HepG2 (cell line): ENCODE data around the gene LMOD1. TPM values are rescaled to one million over a fixed set of nuclear protein-coding genes. Genes with fewer than 3 reads are reported as not detected.

Experiments used
- ATAC-seq: fragments of 200-7000 bp; cut with Tn5 transposase; 3 replicates; pipeline ENCODE4 v1.9.1; 2020; ENCODE audit warnings: mild to moderate bottlenecking, moderate library complexity
- BruUV-seq: library from RNA; stranded (reverse); fragments of 400-500 nt; replicated peaks from 2 replicates; lab custom pipeline; 2021; lab: Mats Ljungman, UMichigan
- CTCF ChIA-PET: fragments of 300-600 bp; formaldehyde crosslinking; extraction: SDS; loops from one replicate; lab custom pipeline; 2021; ENCODE audit warnings: low total read pairs, inconsistent platforms, low intra/inter-chr PET ratio; lab: Yijun Ruan, JAX
- POLR2A ChIA-PET: fragments of 350-600 bp; sonication (Branson Sonifier 250); formaldehyde crosslinking; loops from one replicate; lab custom pipeline; 2020; ENCODE audit warnings: antibody characterized with exemption, inconsistent platforms; lab: Yijun Ruan, JAX
- DNase-seq: peaks from one replicate; pipeline ENCODE4 v3.0.0-alpha.2; 2015; ENCODE audit warnings: low spot score
- FAIRE-seq: peaks from 3 replicates; lab custom pipeline; 2011; peaks lifted over from hg19 to GRCh38; lab: Jason Lieb, UNC
- H2AFZ ChIP-seq: one replicate; pipeline ENCODE4 v1.6.1; 2011; ENCODE audit warnings: low read length, inconsistent platforms
- H3K27ac ChIP-seq: fragments of 300-600 bp; 3 replicates; pipeline ENCODE4 v1.8.0; 2011; ENCODE audit warnings: mixed run types, mild to moderate bottlenecking, mixed read lengths, low read length, inconsistent platforms; ENCODE audit not compliant: insufficient read depth; ENCODE audit errors: extremely low read length
- H3K27me3 ChIP-seq, 2 experiments: fragments of 200-600 bp in 1 of 2; 2 replicates in 1 of 2; 3 replicates in 1 of 2; pipeline versions ENCODE4 v1.6.0 to v1.8.0; 2011; ENCODE audit warnings: low read length in 2 of 2, mild to moderate bottlenecking in 2 of 2, moderate library complexity in 2 of 2, inconsistent platforms in 1 of 2; ENCODE audit not compliant: insufficient read depth in 2 of 2, control insufficient read depth in 1 of 2
- H3K36me3 ChIP-seq, 2 experiments: fragments of 200-600 bp in 1 of 2; replicated peaks in 1 of 2; 2 replicates in 1 of 2; 3 replicates in 1 of 2; pipeline versions ENCODE4 v1.5.1 to v1.8.0; 2011; ENCODE audit warnings: low read length in 2 of 2, inconsistent platforms in 1 of 2; ENCODE audit not compliant: insufficient read depth in 2 of 2, control insufficient read depth in 1 of 2
- H3K4me1 ChIP-seq: 2 replicates; pipeline ENCODE4 v1.5.1; 2012; ENCODE audit warnings: low read length, inconsistent platforms; ENCODE audit not compliant: insufficient read depth
- H3K4me2 ChIP-seq: 2 replicates; pipeline ENCODE4 v1.6.0; 2011; ENCODE audit warnings: low read depth, low read length, inconsistent platforms
- H3K4me3 ChIP-seq, 3 experiments: fragments of 200-600 bp in 1 of 3; sonication (generic), shearing (Covaris generic) in 1 of 3; replicated peaks in 1 of 3; 2 replicates each; pipeline ENCODE4 v1.5.1; 2011 to 2016; ENCODE audit warnings: low read length in 3 of 3, inconsistent platforms in 2 of 3, low read depth in 2 of 3, mild to moderate bottlenecking in 2 of 3, control low read depth in 1 of 3, mixed read lengths in 1 of 3; ENCODE audit not compliant: insufficient read depth in 1 of 3
- H3K79me2 ChIP-seq: one replicate; pipeline ENCODE4 v1.6.1; 2011; ENCODE audit warnings: low read length, inconsistent platforms; ENCODE audit not compliant: insufficient read depth
- H3K9ac ChIP-seq: 2 replicates; pipeline ENCODE4 v1.6.0; 2011; ENCODE audit warnings: mild to moderate bottlenecking, low read depth, low read length, inconsistent platforms; ENCODE audit not compliant: insufficient read depth
- H3K9me3 ChIP-seq: 2 replicates; pipeline ENCODE4 v1.5.1; 2012; ENCODE audit warnings: mild to moderate bottlenecking, low read length
- H4K20me1 ChIP-seq: 2 replicates; pipeline ENCODE4 v1.6.0; 2011; ENCODE audit warnings: inconsistent platforms, mild to moderate bottlenecking, low read length, moderate library complexity; ENCODE audit not compliant: insufficient read depth
- AGO1 ChIP-seq: fragments of 200-400 bp; formaldehyde crosslinking; IDR thresholded peaks from 2 replicates; pipeline ENCODE4 v1.6.1; 2017; ENCODE audit warnings: mild to moderate bottlenecking, low read depth, low read length, moderate library complexity; ENCODE audit not compliant: poor library complexity, severe bottlenecking
- ARNTL ChIP-seq: sonication (generic); formaldehyde crosslinking; IDR thresholded peaks from 2 replicates; pipeline ENCODE4 v1.4.0; 2020; ENCODE audit warnings: mild to moderate bottlenecking, missing genetic modification reagents
- GMEB1 ChIP-seq: sonication (generic); formaldehyde crosslinking; IDR thresholded peaks from 2 replicates; pipeline ENCODE4 v1.5.1; 2020; ENCODE audit warnings: missing genetic modification reagents, mild to moderate bottlenecking, borderline replicate concordance
- JUN ChIP-seq: sonication (generic); formaldehyde crosslinking; IDR thresholded peaks from 2 replicates; pipeline ENCODE4 v1.4.0; 2020; ENCODE audit warnings: mild to moderate bottlenecking, missing genetic modification reagents
- MYPOP ChIP-seq: sonication (generic); formaldehyde crosslinking; IDR thresholded peaks from 2 replicates; pipeline ENCODE4 v1.8.1; 2023; ENCODE audit warnings: mild to moderate bottlenecking, moderate library complexity, missing genetic modification reagents
- NKX3-1 ChIP-seq: sonication (generic); formaldehyde crosslinking; IDR thresholded peaks from 2 replicates; pipeline ENCODE4 v1.5.0; 2020; ENCODE audit warnings: missing genetic modification reagents
- PLSCR1 ChIP-seq: sonication (generic); formaldehyde crosslinking; IDR thresholded peaks from 2 replicates; pipeline ENCODE4 v1.5.0; 2020; ENCODE audit warnings: missing genetic modification reagents, mild to moderate bottlenecking, borderline replicate concordance
- REST ChIP-seq, 2 experiments: IDR thresholded peaks; 2 replicates each; pipeline ENCODE4 v1.6.1; 2011 to 2012; ENCODE audit warnings: low read length in 2 of 2, borderline replicate concordance in 1 of 2, low read depth in 1 of 2, mild to moderate bottlenecking in 1 of 2, moderate library complexity in 1 of 2
- SALL2 ChIP-seq: sonication (generic); formaldehyde crosslinking; IDR thresholded peaks from 2 replicates; pipeline ENCODE4 v1.8.1; 2023; ENCODE audit warnings: mild to moderate bottlenecking, missing genetic modification reagents, inconsistent platforms
- TAF1 ChIP-seq: sonication (generic); formaldehyde crosslinking; IDR thresholded peaks from 2 replicates; pipeline ENCODE4 v1.4.0; 2020; ENCODE audit warnings: missing genetic modification reagents
- ZNF234 ChIP-seq: sonication (generic); formaldehyde crosslinking; conservative IDR thresholded peaks from 2 replicates; pipeline ENCODE4 v1.5.1; 2020; ENCODE audit warnings: mild to moderate bottlenecking, missing genetic modification reagents
- ZNF30 ChIP-seq: sonication (generic); formaldehyde crosslinking; IDR thresholded peaks from 2 replicates; pipeline ENCODE4 v1.5.0; 2020; ENCODE audit warnings: mild to moderate bottlenecking, missing genetic modification reagents
- WGBS: methylation state at CpG from one replicate; pipeline ENCODE4 v1.1.6; 2017; ENCODE audit warnings: low lambda C conversion rate; 5-methylcytosine and 5-hydroxymethylcytosine counted together
- in situ Hi-C: cut with HindIII; loops from 2 replicates; pipeline ENCODE4 v1.10.0; 2017; ENCODE audit warnings: low pct_unique_long_range_greater_than_20kb; ENCODE audit not compliant: extremely low pct_ligation_motif_present
- intact Hi-C: fragments of 100-400 bp; cut with micrococcal nuclease; formaldehyde crosslinking; loops from one replicate; pipeline ENCODE4 v1.10.0; 2022; ENCODE audit not compliant: unreplicated experiment
- polyA plus RNA-seq, 8 experiments: library from polyadenylated mRNA; depleted of rRNA in 3 of 8; stranded (reverse) in 7 of 8; unstranded in 1 of 8; fragments of >200 nt; fragmentation: Illumina TruSeq in 4 of 8; extraction: Trizol in 4 of 8; gene quantifications; 2 replicates each; pipeline versions ENCODE4 v1.2.1 to v1.2.3, GENCODE V29; 2011 to 2016; ENCODE audit warnings: low read depth in 4 of 8, missing spikeins in 1 of 8, mixed read lengths in 1 of 8; ENCODE audit not compliant: insufficient read depth in 1 of 8
- total RNA-seq, 5 experiments: library from RNA; depleted of rRNA; stranded (reverse); fragments of >200 nt; fragmentation: Illumina TruSeq; extraction: Trizol; gene quantifications; 2 replicates each; pipeline ENCODE4 v1.2.3, GENCODE V29; 2016; ENCODE audit warnings: low read depth in 1 of 5

The LMOD1 gene
- total and polyA plus RNA-seq, 2 of the 13 experiments (the other 11 are each of a cell fraction or from before 2014, with no cell fraction given): not detected

GRCh38 chr1:201890806-201891450, 55.4 kb downstream of the LMOD1 start (continued):
- TF ChIP-seq REST (IDR thresholded peaks at IDR 0.05; ENCODE audit: borderline replicate concordance in 1 of 2, low read depth in 1 of 2, low read length in 2 of 2) (no peak), ZNF30 (CRISPR knock-in tag) (no peak)
- TF ChIP-seq, all 625 proteins: peak for 0

- in situ Hi-C loops: loop anchor here (5.0 kb wide), 1 partner anchor 82 kb away; no protein-coding TSS in a partner anchor
- no TSS peak for BruUV-seq
- TF ChIP-seq SALL2 (CRISPR knock-in tag) (no peak), ARNTL (no peak), MYPOP (CRISPR knock-in tag) (no peak), AGO1 (no peak), GMEB1 (no peak), JUN (CRISPR knock-in tag) (no peak), NKX3-1 (CRISPR knock-in tag) (no peak), ZNF234 (CRISPR knock-in tag) (no peak), PLSCR1 (CRISPR knock-in tag) (no peak), TAF1 (CRISPR knock-in tag) (no peak)
Observed at GRCh38 chr1:201890223-201890622, 56.1 kb downstream of the LMOD1 start.

More at GRCh38 chr1:201890223-201890622, 56.1 kb downstream of the LMOD1 start:
- POLR2A ChIA-PET: interaction anchor here (0.9 kb wide), 1 partner anchor 65 kb away, joined by 3 read pairs; the partner anchor contains the start of gene TIMM17A
- Histone ChIP-seq H3K9ac (no peak overlapping the region), H3K79me2 (no peaks in the 10 kb centered on the region), H3K4me3 (no peak overlapping the region), H3K4me1 (peaks cover 16% of the 10 kb centered on the region), H3K36me3 (no peaks in the 10 kb centered on the region), H2AFZ (no peak overlapping the region), H3K9me3 (no peaks in the 10 kb centered on the region), H4K20me1 (no peaks in the 10 kb centered on the region), H3K27me3 (peaks cover 4 to 36% of the 10 kb centered on the region in 2 experiments; a peak in 3 of 5 replicates), H3K4me2 (no peak overlapping the region), H3K27ac (no peak overlapping the region)
- CTCF ChIA-PET: no interaction called here
- 63% methylated on average over 6 of the region's 7 CpGs for WGBS
- FAIRE-seq: no peak
- ATAC-seq: no peak
- intact Hi-C loops: loop anchor here (10.0 kb wide), 1 partner anchor 225 kb away; no protein-coding TSS in a partner anchor
- no peak for DNase-seq
